ENCODE results near the gene MORF4L1. TPM values are rescaled to one million over a fixed set of nuclear protein-coding genes. Genes with fewer than 3 reads are reported as not detected.
A peak's percentile ranks its signal among the peaks of the same experiment; 100 is the strongest.

MORF4L1 gene
- total RNA-seq, 2 donors from 2014 or later: 457 to 505 TPM

GRCh38 chr15:78850941-78851755, 21.5 kb upstream of the MORF4L1 start:
- no peaks in the 10 kb centered on the region for H3K9me3 ChIP-seq (ENCODE audit: control insufficient read depth, low read length)
- DNase-seq: peak; percentile 58
- H3K36me3 Mint-ChIP-seq (ENCODE audit: low read depth): no peaks in the 10 kb centered on the region
- H3K36me3 ChIP-seq (ENCODE audit: control insufficient read depth, insufficient read depth, low read length): no peaks in the 10 kb centered on the region
- H3K4me1 Mint-ChIP-seq: peaks cover 7% of the 10 kb centered on the region
- no peak overlapping the region for H3K9ac ChIP-seq (ENCODE audit: extremely low read depth, low read length, poor library complexity, severe bottlenecking)
- TF ChIP-seq CTCF (conservative IDR thresholded peaks at IDR 0.05): no peak
- no peak overlapping the region for H3K4me3 Mint-ChIP-seq
- no peaks in the 10 kb centered on the region for H3K27me3 Mint-ChIP-seq (ENCODE audit: insufficient read depth)
- peaks cover 8% of the 10 kb centered on the region for H3K9me3 Mint-ChIP-seq
- 17 to 46% methylated on average over 4 to 6 of the region's 6 CpGs for WGBS, 2 experiments (ENCODE audit: insufficient coverage in 1 of 2, insufficient read length in 1 of 2)
- H3K27ac ChIP-seq (ENCODE audit: low read depth, low read length): peak overlapping the region; percentile 80
- H3K4me1 ChIP-seq (ENCODE audit: control insufficient read depth, insufficient read depth, low read length): no peaks in the 10 kb centered on the region
- H3K27me3 ChIP-seq (ENCODE audit: control insufficient read depth, insufficient read depth, low read length, poor library complexity, severe bottlenecking): no peaks in the 10 kb centered on the region
- no peak overlapping the region for H3K4me3 ChIP-seq (ENCODE audit: low read length)
- no peak overlapping the region for H3K27ac Mint-ChIP-seq

- Mint-ChIP-seq H3K9me3 (no peaks in the 10 kb centered on the region), H3K4me1 (peaks cover 5% of the 10 kb centered on the region), H3K27me3 (ENCODE audit: insufficient read depth) (no peaks in the 10 kb centered on the region), H3K4me3 (no peak overlapping the region), H3K27ac (no peak overlapping the region), H3K36me3 (ENCODE audit: low read depth) (no peaks in the 10 kb centered on the region)
- no peak for DNase-seq
- Histone ChIP-seq H3K4me1 (ENCODE audit: control insufficient read depth, insufficient read depth, low read length) (no peaks in the 10 kb centered on the region), H3K4me3 (ENCODE audit: low read length) (no peak overlapping the region), H3K27ac (ENCODE audit: low read depth, low read length) (no peak overlapping the region), H3K9ac (ENCODE audit: extremely low read depth, low read length, poor library complexity, severe bottlenecking) (no peak overlapping the region), H3K9me3 (ENCODE audit: control insufficient read depth, low read length) (no peaks in the 10 kb centered on the region), H3K36me3 (ENCODE audit: control insufficient read depth, insufficient read depth, low read length) (no peaks in the 10 kb centered on the region), H3K27me3 (ENCODE audit: control insufficient read depth, insufficient read depth, low read length, poor library complexity, severe bottlenecking) (no peaks in the 10 kb centered on the region)
- 94 to 100% methylated on average over 3 to 6 of the region's 6 CpGs for WGBS, 2 experiments (ENCODE audit: insufficient coverage in 1 of 2, insufficient read length in 1 of 2)
- TF ChIP-seq CTCF (conservative IDR thresholded peaks at IDR 0.05): no peak
Measured at GRCh38 chr15:78853500-78853899, 19.2 kb upstream of the MORF4L1 start.

GRCh38 chr15:78854833-78855372, 17.8 kb upstream of the MORF4L1 start:
- H3K36me3 ChIP-seq (ENCODE audit: control insufficient read depth, insufficient read depth, low read length): no peaks in the 10 kb centered on the region
- no peak overlapping the region for H3K27ac ChIP-seq (ENCODE audit: low read depth, low read length)
- H3K9ac ChIP-seq (ENCODE audit: extremely low read depth, low read length, poor library complexity, severe bottlenecking): no peak overlapping the region
- H3K4me1 ChIP-seq (ENCODE audit: control insufficient read depth, insufficient read depth, low read length): no peaks in the 10 kb centered on the region
- 93% methylated on average over 2 of the region's 2 CpGs; no CpG with 5 or more reads in 1 of the 2 experiments for WGBS, 2 experiments (ENCODE audit: insufficient coverage in 1 of 2, insufficient read length in 1 of 2)
- Mint-ChIP-seq H3K9me3 (no peaks in the 10 kb centered on the region), H3K4me1 (peaks cover 5% of the 10 kb centered on the region), H3K4me3 (no peak overlapping the region), H3K27me3 (ENCODE audit: insufficient read depth) (no peaks in the 10 kb centered on the region), H3K36me3 (ENCODE audit: low read depth) (no peaks in the 10 kb centered on the region), H3K27ac (no peak overlapping the region)
- no peak overlapping the region for H3K4me3 ChIP-seq (ENCODE audit: low read length)
- DNase-seq: no peak
- no peaks in the 10 kb centered on the region for H3K27me3 ChIP-seq (ENCODE audit: control insufficient read depth, insufficient read depth, low read length, poor library complexity, severe bottlenecking)
- H3K9me3 ChIP-seq (ENCODE audit: control insufficient read depth, low read length): no peaks in the 10 kb centered on the region
- no peak for TF ChIP-seq CTCF (conservative IDR thresholded peaks at IDR 0.05)

All from endodermal cell (in vitro differentiated cells).